ENCODE results near the gene NAGK. TPM values are rescaled to one million over a fixed set of nuclear protein-coding genes. Genes with fewer than 3 reads are reported as not detected.

The NAGK gene
- total and polyA plus RNA-seq, 9 of the 15 experiments (the other 6 are each of a cell fraction or from before 2014, with no cell fraction given), result 4.9 to 14.9 (median 10.6) TPM

DNA sequence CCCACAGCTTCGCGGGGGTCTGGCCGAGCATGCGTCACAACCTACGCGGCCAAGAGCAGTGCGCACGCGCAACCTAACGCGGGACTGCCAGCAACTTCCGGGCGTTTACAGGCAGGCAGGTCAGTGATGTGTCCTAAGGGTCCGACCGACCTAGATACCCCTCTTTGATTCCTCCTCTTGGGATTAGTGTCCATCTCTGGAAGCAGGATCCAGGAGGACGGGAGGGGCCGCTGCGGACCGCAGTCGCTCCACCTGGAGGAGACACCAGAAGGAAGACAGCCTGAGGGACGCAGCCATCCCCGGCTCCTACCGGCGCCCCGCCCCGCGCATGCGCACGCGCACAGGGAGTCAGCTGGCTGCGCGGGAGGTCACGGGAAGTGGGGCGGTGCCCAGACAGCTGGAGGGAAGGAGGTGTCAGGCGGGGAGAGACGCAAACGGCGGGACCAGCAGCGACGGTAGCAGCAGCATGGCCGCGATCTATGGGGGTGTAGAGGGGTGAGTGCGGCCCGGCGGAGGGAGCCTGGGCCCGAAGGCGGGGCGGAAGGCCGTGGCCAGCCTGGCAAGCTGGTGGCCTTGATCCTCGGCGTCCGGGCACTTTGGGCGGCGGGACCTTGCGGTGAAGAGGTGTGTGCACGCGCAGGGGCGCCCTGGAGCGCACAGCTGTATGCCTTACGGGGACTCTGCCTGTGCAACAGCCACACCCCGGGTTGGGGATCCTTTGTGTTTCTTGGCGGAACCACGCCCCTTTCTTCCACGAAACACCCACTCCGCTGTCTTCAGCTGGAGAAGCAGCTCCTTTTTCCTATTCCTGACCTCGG is at the start of gene NAGK (continued):
- no peak for TF ChIP-seq ZNF780A (CRISPR knock-in tag; IDR thresholded peaks at IDR 0.05)
- peak in 1 of 2 experiments; percentile 100; a peak in 2 of 4 replicates for TF ChIP-seq HDAC1 (IDR thresholded peaks at IDR 0.05)
- TF ChIP-seq YY1 (IDR thresholded peaks at IDR 0.05; ENCODE audit: borderline replicate concordance in 1 of 3, control insufficient read depth in 1 of 3, extremely low read depth in 1 of 3, insufficient read depth in 3 of 3, insufficient read length in 1 of 3, insufficient replicate concordance in 2 of 3, low read depth in 1 of 3, low read length in 2 of 3), result peak; percentile 39 to 88 (median 76)
- TF ChIP-seq TBP (optimal IDR thresholded peaks at IDR 0.05; ENCODE audit: low read depth, low read length), result peak; percentile 61
- TF ChIP-seq, protein P1, sequence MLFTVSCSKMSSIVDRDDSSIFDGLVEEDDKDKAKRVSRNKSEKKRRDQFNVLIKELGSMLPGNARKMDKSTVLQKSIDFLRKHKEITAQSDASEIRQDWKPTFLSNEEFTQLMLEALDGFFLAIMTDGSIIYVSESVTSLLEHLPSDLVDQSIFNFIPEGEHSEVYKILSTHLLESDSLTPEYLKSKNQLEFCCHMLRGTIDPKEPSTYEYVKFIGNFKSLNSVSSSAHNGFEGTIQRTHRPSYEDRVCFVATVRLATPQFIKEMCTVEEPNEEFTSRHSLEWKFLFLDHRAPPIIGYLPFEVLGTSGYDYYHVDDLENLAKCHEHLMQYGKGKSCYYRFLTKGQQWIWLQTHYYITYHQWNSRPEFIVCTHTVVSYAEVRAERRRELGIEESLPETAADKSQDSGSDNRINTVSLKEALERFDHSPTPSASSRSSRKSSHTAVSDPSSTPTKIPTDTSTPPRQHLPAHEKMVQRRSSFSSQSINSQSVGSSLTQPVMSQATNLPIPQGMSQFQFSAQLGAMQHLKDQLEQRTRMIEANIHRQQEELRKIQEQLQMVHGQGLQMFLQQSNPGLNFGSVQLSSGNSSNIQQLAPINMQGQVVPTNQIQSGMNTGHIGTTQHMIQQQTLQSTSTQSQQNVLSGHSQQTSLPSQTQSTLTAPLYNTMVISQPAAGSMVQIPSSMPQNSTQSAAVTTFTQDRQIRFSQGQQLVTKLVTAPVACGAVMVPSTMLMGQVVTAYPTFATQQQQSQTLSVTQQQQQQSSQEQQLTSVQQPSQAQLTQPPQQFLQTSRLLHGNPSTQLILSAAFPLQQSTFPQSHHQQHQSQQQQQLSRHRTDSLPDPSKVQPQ (CRISPR knock-in tag; IDR thresholded peaks at IDR 0.05; ENCODE audit: borderline replicate concordance), result no peak
- TF ChIP-seq HDAC8 (tag; IDR thresholded peaks at IDR 0.05), result no peak
- peak; percentile 67; the same call in 1 of the 2 replicates for TF ChIP-seq ILF3 (IDR thresholded peaks at IDR 0.05; ENCODE audit: borderline replicate concordance)
- no peak for TF ChIP-seq ZNF184 (CRISPR knock-in tag; IDR thresholded peaks at IDR 0.05)
- peak; percentile 71 for TF ChIP-seq RAD51 (IDR thresholded peaks at IDR 0.05; ENCODE audit: borderline replicate concordance, low read depth)
- TF ChIP-seq SLC30A9 (CRISPR knock-in tag; IDR thresholded peaks at IDR 0.05), result no peak
- no peak for TF ChIP-seq TSC22D4 (tag; IDR thresholded peaks at IDR 0.05)
- TF ChIP-seq, protein P2, sequence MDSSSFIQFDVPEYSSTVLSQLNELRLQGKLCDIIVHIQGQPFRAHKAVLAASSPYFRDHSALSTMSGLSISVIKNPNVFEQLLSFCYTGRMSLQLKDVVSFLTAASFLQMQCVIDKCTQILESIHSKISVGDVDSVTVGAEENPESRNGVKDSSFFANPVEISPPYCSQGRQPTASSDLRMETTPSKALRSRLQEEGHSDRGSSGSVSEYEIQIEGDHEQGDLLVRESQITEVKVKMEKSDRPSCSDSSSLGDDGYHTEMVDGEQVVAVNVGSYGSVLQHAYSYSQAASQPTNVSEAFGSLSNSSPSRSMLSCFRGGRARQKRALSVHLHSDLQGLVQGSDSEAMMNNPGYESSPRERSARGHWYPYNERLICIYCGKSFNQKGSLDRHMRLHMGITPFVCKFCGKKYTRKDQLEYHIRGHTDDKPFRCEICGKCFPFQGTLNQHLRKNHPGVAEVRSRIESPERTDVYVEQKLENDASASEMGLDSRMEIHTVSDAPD (CRISPR knock-in tag; IDR thresholded peaks at IDR 0.05), result no peak
- no peak for TF ChIP-seq LARP7 (IDR thresholded peaks at IDR 0.05)
- TF ChIP-seq ZC3H4 (CRISPR knock-in tag; IDR thresholded peaks at IDR 0.05; ENCODE audit: borderline replicate concordance), result no peak
- TF ChIP-seq, protein P3, sequence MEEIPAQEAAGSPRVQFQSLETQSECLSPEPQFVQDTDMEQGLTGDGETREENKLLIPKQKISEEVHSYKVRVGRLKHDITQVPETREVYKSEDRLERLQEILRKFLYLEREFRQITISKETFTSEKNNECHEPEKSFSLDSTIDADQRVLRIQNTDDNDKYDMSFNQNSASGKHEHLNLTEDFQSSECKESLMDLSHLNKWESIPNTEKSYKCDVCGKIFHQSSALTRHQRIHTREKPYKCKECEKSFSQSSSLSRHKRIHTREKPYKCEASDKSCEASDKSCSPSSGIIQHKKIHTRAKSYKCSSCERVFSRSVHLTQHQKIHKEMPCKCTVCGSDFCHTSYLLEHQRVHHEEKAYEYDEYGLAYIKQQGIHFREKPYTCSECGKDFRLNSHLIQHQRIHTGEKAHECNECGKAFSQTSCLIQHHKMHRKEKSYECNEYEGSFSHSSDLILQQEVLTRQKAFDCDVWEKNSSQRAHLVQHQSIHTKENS (CRISPR knock-in tag; IDR thresholded peaks at IDR 0.05), result 0 out of 2 replicates have a peak, but pooled peaks have one; percentile 11
- TF ChIP-seq ZNF717 (CRISPR knock-in tag; IDR thresholded peaks at IDR 0.05), result no peak
- TF ChIP-seq SMARCA4 (IDR thresholded peaks at IDR 0.05), result no peak
- TF ChIP-seq, protein P4, sequence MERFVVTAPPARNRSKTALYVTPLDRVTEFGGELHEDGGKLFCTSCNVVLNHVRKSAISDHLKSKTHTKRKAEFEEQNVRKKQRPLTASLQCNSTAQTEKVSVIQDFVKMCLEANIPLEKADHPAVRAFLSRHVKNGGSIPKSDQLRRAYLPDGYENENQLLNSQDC (CRISPR knock-in tag; IDR thresholded peaks at IDR 0.05), result peak; percentile 91
- no peak for TF ChIP-seq SP2 (IDR thresholded peaks at IDR 0.05; ENCODE audit: extremely low read depth, low read depth, low read length, poor library complexity, severe bottlenecking)
- peak; percentile 71 for TF ChIP-seq PCBP1 (IDR thresholded peaks at IDR 0.05; ENCODE audit: low read depth, low read length, poor library complexity, severe bottlenecking)
- TF ChIP-seq ZNF212 (CRISPR knock-in tag; IDR thresholded peaks at IDR 0.05), result peak; percentile 64; the same call in 1 of the 2 replicates

All from K562 (cell line).